ENCODE results near the gene HEATR5B. TPM values are rescaled to one million over a fixed set of nuclear protein-coding genes. Genes with fewer than 3 reads are reported as not detected.

The HEATR5B gene
- total and polyA plus RNA-seq, 9 of the 15 experiments (the other 6 are each of a cell fraction or from before 2014, with no cell fraction given) = 4.2 to 21.7 (median 12.2) TPM

DNA sequence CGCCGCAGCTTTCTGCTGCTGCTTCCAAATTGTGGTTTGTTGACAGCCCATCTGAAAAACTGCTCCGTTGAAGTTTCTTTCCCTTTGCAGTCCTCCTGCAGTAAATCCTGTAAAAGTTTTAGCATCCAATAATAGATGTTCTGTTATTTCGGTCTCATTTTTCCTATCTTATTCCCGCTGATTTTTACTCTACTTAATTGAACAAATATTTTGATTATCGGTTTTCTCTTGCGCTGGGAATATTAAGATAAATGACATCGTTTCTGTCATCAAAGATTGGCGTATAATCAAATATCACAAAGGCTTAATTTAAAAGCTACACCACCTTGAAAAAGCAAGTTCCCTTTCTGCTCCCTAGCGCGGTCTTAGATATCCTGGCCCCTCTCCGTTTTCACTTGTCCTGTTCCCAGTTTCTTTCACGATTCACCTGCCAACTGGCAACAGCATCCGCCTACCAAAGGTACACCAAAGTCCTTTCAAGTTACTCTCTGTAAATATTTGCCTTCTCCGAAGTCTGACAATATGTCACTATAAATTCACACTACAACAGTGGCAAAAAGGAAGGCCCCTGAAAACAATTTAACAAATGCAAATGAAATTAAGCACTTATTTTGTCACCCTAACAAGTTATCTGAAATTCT, 116.8 kb downstream of the HEATR5B start (continued):
- 0 out of 2 replicates have a peak, but pooled peaks have one; percentile 7 for TF ChIP-seq ZBTB40 (IDR thresholded peaks at IDR 0.05)
- no peak for TF ChIP-seq ZBTB40 (CRISPR knock-in tag; IDR thresholded peaks at IDR 0.05)
- TF ChIP-seq TBP (optimal IDR thresholded peaks at IDR 0.05; ENCODE audit: low read depth, low read length) = peak; percentile 3
- TF ChIP-seq EWSR1 (IDR thresholded peaks at IDR 0.05; ENCODE audit: borderline replicate concordance, low read depth, partially characterized antibody) = no peak
- peak; percentile 12; the same call in 1 of the 2 replicates for TF ChIP-seq L3MBTL2 (IDR thresholded peaks at IDR 0.05)
- peak; percentile 80; the same call in 1 of the 2 replicates for TF ChIP-seq GTF2E2 (tag; IDR thresholded peaks at IDR 0.05)
- no peak for TF ChIP-seq NELFE (IDR thresholded peaks at IDR 0.05; ENCODE audit: insufficient read depth, insufficient read length)
- TF ChIP-seq KDM2B (CRISPR knock-in tag; IDR thresholded peaks at IDR 0.05) = no peak
